Skin of body (tissue), 2 donors: Measurements from ENCODE around the gene KLHL22. TPM values are rescaled to one million over a fixed set of nuclear protein-coding genes. Genes with fewer than 3 reads are reported as not detected.
"Not testable (repeated sequence)": the region's sequence is repeated elsewhere in the genome, so short reads cannot be mapped to it uniquely, and the experiment has no call there.

Experiments used
- DNase-seq: peaks from one replicate; lab custom pipeline; 2025; lab: John Stamatoyannopoulos, UW
- total RNA-seq: library from RNA; depleted of rRNA; stranded (reverse); fragments of >200 nt; gene quantifications from one replicate; pipeline ENCODE4 v1.2.3, GENCODE V29; 2014

The KLHL22 gene
- total RNA-seq, 1 donor from 2014 or later, result 31.0 TPM

- DNase-seq, result not testable (repeated sequence)
These were observed 8.8 kb upstream of the KLHL22 start for GRCh38 chr22:20504293-20504922.

- no peak for DNase-seq
These were observed 8.2 kb upstream of the KLHL22 start for GRCh38 chr22:20503816-20504215.

- no peak for DNase-seq
These were observed 4.2 kb upstream of the KLHL22 start for GRCh38 chr22:20499769-20500168.

GRCh38 chr22:20498913-20499312, 3.3 kb upstream of the KLHL22 start:
- no peak for DNase-seq

GRCh38 chr22:20497426-20497825, 1.8 kb upstream of the KLHL22 start:
- DNase-seq, result no peak

- peak; percentile 88 for DNase-seq
These were observed 476 bp upstream of the KLHL22 start for GRCh38 chr22:20495861-20496681.

GRCh38 chr22:20491346-20491745, 4.2 kb downstream of the KLHL22 start:
- DNase-seq, result no peak

GRCh38 chr22:20490941-20491307, 4.7 kb downstream of the KLHL22 start:
- DNase-seq, result no peak

GRCh38 chr22:20490183-20490940, 5.2 kb downstream of the KLHL22 start:
- DNase-seq, result no peak

GRCh38 chr22:20488946-20489345, 6.6 kb downstream of the KLHL22 start:
- no peak for DNase-seq

GRCh38 chr22:20487715-20488114, 7.9 kb downstream of the KLHL22 start:
- no peak for DNase-seq

GRCh38 chr22:20486229-20486628, 9.4 kb downstream of the KLHL22 start:
- DNase-seq, result no peak

GRCh38 chr22:20484948-20485683, 10.5 kb downstream of the KLHL22 start:
- no peak for DNase-seq

GRCh38 chr22:20483771-20484170, 11.8 kb downstream of the KLHL22 start:
- no peak for DNase-seq

GRCh38 chr22:20483143-20483506, 12.5 kb downstream of the KLHL22 start:
- DNase-seq, result not testable (repeated sequence)

- no peak for DNase-seq
These were observed 15.9 kb downstream of the KLHL22 start for GRCh38 chr22:20479612-20480196.

- not testable (repeated sequence) for DNase-seq
These were observed 17.5 kb downstream of the KLHL22 start for GRCh38 chr22:20478059-20478458.

- not testable (repeated sequence) for DNase-seq
These were observed 20.0 kb downstream of the KLHL22 start for GRCh38 chr22:20475569-20475968.

GRCh38 chr22:20475115-20475436, 20.5 kb downstream of the KLHL22 start:
- DNase-seq, result no peak

GRCh38 chr22:20472629-20473442, 22.8 kb downstream of the KLHL22 start:
- DNase-seq, result no peak
